NCI-H1930 (cell line): ENCODE measurements around the gene DCPS.
"Not testable (repeated sequence)": the region's sequence is repeated elsewhere in the genome, so short reads cannot be mapped to it uniquely, and the experiment has no call there.

Source experiments
- DNase-seq, 2 experiments: peaks; one replicate each; lab custom pipeline; 2025; lab: John Stamatoyannopoulos, UW

The DCPS gene

DNA sequence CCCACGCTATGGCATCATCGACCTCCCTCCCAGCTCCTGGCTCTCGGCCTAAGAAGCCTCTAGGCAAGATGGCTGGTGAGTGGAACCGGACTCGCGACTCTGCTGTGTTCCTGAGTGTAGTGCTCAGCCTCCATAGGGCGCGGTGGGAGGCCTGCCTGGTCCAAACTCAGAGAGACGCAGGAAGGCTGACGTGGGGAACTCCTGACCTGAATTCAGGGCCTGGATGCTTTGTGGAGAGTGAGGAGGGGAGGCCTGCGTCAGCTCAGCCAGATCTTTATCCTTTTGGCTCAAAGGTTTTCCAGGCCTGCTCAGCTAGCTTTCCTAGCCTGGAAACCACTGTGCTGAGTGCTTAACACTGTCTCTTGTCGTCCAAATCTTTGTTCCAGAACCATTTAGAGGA, 13.0 kb upstream of the DCPS start:
- no peak for DNase-seq

DNA sequence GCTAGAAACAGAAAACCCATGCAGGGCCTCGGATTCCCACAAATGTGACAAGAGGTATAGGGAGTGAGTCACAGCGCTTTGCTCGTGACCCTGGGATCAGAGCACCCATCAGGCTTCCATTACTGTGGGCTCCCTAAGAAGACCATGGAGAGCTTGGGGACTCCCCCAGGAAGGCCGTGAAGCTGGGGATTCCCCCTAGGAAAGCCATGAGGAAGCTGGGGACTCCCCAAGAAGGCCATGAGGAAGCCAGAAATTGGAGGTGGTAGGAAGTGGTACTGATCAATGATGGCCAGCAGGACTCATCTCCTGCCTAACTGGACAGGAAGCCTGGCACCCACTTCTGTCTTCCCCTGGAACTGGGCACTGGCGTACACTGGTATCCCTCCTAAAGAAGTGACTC, 10.1 kb upstream of the DCPS start:
- DNase-seq: no peak

DNA sequence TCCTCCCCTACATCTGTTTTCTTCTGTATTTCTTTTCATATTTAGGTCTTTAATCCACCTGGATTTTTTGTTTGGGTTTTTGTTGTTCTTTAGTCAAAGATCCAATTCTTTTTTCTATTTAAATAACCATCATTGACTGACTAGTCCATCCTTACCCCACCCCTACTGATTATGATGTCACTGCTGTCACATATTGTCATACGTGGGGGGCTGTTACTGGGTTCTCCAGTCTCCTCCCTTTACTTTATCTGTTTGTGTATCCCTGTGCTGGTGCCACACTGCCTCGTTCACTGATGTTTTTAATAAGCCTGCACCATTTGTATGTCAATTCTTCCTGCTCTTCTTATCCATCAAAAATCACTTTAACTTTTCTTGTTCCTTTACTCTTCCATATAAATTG, 6.9 kb upstream of the DCPS start:
- DNase-seq: no peak

DNA sequence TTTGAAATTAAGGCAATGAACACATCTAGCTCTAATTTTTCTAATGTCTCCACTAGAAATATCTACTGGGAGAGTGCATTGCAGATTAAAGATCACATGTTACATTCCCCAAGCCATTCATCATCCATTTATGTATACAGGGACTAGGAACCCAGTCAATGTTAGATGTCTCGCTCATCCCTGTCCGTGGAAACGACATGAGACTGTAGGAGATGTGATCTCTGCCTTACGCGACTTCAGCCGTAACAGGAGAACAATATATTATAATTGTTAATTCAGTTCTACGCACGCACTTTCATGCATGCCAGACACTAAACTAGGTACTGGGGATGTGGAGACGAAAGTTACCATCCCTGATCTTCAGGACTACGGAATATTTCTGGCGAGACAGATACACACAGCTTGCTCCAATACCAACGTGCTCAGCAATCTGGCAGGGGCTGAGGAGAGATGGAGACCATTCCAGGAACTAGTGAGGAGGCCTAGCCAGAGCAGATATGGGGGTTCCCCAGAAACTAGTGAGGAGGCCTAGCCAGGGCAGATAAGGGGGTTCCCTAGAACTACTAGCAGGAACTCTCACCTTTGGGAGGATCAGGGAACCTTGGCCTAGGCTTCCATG, 706 bp downstream of the DCPS start:
- no peak for DNase-seq

DNA sequence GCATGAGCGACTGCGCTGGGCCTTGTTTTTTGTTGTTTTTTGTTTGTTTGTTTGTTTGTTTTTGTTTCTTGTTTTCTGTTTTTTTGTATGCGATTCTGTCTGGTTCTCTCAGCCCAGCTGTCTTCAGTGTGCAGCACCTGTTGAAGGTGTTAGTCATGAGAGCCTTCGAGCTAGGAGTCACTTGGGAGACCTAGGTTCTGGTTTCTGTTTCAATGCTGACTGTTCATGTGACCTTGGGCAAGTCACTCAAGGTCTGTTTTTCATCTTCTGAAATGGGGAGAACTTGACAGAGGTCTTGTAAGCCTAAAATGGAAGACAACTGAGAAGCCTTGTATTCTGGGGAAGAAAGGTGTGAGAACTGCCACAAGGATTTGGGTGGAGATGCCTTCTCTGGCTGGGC, 1.8 kb downstream of the DCPS start:
- no peak for DNase-seq

DNA sequence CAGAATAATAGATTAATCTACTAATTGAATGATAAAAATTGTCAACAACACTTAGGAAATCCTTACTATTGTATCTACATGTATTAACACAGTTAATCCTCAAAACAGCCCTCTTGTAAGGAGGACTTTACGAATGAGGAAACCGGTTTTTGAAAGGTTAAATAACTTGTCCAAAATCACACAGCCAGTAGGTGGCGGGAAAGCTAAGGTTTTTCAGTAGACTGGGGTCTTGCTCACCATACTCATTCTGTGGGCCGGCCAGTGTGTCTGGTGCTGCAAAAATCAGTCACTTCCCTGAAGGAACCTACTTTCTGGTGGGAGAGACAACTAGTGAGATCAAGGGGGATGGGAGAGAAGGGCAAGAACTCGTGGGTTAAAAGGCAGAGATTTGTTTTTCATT, 3.8 kb downstream of the DCPS start:
- no peak for DNase-seq

DNA sequence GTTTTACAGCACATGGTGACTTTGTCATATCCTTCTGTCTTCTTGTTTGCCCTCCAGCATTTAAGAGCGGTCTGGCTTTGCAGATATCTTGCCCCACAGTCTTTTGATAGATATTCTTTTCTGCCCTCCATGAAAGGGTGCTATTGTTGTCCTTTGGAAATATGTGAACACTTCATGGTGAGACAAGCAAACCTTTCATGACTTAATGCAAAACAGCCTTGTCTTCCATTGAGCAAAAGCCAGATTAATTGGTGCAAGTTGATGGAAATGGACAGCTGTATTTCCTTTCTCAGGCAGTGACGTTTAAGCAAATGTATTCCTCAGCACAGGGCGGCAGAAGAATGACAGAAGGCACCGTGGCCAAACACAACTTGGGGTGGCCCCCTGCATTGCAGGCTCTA, 4.4 kb downstream of the DCPS start:
- no peak for DNase-seq

DNA sequence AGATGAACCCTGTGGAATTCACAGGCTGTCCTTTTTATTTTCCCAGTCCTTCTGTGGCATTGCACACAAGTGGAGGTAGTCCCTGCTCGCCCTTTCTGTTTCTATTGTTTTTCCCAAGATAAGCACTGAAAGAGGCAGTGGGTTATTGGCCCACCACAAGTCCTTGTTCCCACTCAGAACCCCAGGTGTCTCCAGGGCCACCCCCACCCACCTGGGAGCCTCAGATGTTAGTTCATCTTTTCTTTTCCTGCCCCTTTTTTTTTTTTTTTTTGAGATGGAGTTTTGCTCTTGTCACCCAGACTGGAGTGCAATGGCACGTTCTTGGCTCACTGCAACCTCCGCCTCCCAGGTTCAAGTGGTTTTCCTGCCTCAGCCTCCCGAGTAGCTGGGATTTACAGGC, 4.9 kb downstream of the DCPS start:
- not testable (repeated sequence) for DNase-seq

DNA sequence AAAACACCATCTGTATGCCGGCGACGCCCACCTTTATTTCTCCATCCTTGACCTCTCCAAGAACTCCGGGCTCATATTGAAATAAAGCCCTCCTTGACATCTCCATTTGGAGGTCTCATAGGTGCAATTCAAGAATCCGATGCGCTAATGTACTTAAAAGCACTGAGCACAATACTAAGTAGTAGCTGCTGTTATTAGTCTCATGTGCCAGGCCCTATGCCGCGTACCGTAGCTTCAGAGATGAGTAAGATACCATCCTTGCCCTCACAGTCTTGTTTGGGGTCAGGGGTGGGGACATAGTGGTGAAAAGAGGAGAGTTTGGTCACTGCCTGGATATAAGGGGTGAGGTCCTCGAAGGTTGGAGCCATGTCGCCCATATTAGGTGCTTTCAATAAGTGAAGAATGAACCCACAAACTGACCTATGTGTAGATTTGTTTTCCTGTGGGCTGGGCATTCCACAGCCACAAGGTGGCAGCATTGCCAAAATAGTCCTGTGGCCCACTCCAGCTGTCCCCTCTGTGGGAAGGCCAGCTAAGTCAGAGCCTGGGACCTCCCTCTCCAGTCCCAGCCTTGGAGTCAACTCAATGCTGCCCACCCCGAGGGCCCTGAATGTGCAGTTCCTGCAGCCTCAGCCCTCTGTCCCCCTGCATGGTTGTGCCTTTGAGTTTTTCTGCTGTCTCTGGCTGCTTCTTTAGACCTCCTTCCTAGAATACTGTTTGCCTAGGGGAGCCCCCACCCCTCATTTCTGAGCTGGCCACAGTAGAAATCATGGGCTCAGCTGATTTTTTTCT, 6.5 kb downstream of the DCPS start:
- peak; percentile 31 to 38 for DNase-seq

DNA sequence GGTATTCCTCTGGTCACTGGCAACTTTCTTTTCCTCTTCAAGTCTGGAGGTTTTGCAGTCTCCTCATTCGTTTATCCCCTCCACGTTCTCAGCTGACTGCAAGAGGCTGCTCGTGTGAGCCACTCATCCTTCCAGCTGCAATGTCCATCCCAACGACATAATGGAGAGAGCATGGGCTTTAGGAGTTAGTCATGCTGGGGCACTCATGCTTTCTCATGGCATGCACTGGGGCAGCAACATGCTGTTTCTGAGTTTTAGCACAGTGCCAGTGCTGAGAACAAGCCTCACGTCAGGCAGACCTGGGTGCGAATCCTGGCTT, 7.1 kb downstream of the DCPS start:
- DNase-seq: no peak

DNA sequence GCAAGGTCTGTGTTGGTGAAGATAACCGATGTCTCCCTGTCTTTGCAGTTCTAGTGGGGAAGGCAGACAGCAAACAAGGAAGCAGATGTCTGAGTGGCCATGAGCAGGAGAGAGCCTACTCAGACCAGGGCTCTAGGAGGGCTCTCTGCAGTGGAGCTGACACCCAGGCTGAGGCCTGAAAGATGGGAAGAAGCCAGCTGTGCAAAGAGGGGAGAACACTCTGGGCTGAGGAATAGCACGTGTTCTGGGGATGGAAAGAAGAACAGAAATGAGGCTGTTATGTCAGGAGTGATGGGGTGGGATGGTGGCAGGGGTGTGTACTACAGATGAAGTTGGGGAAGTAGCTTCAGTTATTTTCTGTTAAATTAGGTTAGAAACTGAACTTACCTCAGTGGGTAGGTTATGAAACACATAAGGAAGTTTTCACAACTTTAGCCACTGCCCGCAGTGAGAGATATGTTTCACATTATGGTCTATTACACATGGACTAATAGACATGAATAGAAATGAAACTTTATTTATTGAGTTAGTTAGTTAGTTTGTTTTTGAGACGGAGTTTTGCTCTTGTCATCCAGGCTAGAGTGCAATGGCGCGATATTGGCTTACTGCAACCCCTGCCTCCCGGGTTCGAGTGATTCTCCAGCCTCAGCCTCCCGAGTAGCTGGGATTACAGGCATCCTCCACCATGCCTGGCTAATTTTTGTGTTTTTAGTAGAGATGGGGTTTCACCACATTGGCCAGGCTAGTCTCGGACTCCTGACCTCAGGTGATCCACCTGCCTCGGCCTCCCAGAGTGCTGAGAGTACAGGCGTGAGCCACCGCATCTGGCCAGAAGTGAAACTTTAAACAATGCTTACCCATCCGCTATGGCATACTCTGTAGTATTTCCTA, 7.8 kb downstream of the DCPS start:
- no peak for DNase-seq

DNA sequence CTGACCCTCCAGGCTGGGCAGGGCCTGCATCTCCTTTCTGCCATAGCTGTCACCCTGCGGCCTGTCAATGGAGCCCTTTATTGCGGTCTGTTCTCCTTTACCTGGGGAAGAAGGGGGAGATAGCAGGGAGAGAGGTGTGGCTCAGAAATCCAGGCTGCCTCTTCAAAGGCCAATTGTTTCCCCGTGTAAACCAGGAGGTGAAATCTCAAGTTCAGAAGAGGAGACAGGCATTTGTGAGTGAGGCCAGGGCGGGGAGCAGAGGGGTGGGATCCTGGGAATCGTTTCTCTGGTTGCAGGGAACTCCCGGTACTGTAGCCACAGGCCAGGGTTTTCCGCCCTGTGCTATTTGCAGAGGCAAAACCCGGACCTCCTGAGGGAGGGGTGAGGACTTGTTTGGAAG, 9.1 kb downstream of the DCPS start:
- no peak for DNase-seq

DNA sequence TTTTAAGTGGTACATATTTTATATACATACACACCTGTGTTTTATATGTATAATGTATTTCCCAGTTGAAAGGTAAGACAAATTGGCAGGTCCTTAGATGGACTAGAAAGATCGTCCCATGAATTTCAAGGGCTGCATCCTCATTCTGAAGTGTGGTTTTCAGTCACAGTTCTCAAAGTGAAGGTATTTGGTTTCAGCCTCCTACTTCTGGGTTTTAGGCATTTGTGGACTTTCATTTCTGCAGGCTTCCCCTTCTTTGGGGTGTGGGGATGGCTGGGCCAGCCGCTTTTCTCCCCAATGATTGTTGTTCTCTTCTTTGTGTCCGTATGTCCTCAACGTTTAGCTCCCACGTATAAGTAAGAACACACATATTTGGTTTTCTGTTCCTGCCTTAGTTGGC, 10.0 kb downstream of the DCPS start:
- no peak for DNase-seq

DNA sequence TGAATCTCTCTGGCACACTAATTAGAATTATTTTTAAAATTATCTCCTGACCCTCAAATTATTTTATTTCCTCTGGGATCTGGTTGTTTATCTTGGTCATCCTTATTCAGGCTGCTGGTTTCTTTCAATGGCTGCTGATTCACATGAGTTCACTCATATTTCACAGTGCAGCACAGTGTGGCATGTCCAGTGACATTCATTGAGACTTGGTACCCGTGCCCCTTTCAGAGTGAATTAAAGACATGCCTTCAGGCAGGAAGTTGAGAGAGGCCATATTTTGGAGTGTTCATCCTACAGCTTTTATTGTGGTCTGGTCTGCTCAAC, 13.5 kb downstream of the DCPS start:
- DNase-seq: no peak

DNA sequence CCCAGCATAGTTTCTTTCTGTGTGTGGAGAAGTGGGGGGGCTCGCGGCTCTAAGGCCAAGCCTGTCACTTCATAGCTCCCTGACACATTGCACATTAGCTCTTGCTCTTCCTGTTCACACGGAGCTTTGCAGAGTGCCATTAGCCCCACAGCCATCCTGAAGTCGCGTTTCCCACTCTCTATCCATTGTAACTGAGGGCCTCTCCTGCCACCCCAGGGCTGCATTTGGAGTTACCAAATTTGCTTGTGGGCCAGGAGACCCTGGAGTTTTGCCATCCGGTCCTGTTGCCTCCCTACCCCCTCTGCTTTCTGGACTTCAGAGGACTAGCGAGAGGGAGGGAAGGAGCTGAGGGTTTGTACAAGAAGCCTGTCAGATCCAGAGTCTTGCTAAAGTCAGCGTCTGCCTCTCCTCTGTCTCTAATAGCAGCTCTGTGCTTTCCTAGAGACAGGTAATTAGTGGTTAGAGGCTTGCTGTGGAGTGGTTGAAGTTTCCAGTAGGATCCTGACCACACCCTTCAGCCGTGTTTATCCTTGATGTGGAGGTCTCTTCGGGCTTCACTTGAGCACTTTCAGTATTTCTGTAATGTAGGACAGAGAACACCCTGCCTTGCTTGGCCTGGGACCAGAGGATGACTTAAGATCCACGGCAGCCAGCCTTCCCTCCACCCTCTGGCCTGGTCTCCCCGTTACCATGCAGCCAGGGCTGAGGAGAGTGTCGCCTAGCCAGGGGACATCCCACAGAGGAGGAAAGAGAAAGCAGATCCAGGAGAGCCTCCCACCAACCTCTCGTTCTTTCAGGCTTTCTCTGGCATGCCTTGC, 14.1 kb downstream of the DCPS start:
- no peak for DNase-seq

DNA sequence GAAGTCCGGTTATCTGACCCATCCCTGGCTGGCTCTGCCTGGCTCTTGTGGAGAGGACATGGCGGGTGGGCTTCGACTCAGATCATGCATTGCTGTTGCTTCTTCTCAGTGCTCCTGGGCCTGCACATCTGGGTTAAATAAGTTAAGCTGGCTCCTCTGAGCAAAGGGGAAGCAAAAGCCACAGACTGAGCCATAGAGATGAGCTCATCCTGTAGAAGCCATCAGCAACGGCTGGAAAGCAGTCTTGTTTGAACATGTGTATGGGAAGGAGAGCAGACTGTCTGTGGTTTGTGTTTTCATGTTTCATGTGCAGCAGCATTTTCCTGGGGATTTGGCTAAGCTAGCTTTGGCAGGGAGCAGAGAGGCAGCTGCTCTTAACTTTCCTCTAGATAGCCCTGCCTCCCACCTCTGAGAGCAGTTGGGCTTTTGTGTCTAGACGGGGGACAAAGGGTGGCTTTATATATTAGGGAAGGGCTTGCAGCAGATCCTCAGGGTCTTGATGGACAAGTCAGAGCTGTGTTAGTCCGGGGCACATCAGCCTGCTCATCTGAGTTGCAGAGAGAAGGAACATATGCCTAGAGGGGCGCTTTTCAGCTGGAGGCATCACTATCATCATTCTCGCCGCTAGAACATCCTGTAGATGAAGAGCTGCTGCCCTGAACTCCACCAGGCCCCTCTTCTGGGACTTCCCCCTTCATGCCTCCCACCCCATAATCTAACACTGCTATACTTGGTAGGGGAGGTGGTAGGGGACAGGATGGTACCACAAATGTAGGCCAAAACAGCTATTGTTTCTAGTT, 14.9 kb downstream of the DCPS start:
- no peak for DNase-seq

DNA sequence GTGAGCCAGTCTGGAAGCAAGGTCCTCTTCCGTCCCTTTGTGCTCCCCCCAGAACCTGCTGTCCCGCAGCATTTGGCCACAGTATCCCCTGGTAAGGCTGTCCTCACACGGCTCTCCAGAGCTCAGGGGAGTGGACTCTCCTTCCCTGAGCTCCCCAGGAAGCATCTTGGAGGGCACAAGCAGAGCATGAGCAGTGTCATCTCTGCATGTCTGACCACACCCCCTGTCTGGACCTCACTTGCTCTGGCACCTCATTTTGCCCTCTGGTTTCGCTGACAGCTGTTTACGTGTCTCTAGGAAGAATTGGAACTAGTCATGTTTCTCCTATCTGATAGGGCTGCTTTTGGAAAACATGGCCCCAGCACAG, 15.5 kb downstream of the DCPS start:
- DNase-seq: no peak

DNA sequence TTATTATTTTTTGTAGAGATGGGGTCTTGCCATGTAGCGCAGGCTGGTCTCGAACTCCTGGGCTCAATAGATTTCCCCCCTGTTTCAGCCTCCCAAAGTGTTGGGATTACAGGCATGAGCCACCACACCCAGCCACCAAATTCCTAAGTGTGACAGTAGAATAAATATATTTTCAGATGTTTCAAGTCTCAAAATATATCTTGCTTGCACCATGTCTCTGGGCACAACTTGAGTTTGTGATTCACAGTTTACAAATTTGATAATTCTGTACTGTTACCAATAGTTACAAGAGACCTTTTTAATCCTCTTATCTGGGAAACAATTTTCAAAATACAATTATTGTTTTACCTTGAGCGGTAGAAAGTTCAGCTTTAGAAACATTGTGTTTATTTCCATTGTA, 19.1 kb downstream of the DCPS start:
- DNase-seq: no peak

DNA sequence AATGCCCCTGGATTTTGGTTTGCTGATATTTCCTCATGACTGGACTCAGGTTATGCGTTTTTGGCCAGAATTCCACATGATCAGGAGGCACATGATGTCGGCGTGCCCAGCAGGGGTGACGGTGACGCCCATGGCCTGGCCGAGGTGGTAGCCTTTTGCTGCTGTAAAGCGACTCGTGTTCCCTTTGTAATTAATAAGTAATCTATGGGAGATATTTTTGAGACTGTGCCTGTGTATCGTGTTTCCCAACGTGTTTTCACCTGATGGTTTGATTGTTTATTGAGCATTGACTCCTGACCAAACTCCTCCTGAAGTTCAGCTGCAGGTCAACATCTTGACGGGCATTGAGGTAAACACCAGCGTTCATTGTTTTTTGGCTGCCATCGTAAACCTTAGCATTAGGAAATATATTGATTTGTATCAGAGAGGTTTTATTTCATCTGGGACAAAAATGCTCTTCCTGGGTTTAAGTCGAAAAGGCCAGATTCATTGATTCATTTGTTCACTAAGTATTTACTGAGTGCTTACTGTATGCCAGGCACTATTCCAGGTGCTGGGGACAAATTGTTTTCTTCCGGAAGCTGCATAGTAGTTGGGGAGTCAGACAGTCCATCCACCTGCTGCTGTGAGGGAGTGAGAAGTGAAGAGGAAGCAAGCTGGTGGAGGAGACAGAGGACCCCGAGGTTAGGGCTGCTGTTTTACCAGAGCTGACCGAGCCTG, 23.6 kb downstream of the DCPS start:
- DNase-seq: no peak

DNA sequence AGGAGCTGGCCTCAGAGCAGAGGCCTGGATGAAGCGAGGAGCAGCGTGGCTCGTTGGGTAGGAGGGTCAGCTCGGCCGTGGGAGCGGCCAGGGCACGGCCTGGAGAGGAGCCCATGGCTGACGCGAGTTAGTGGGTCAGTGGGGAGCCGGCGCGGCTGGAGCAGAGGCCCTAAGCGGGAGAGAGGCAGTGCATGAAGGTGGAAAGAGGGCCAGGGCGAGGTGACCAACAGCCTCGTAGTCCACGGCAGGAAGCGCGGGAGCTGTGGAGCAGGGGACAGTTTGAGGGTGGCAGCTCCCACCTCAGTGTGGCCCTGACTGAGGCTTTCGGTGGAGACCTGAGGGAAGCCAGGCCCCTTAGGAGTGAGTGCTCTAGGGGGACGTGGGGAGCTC, 24.1 kb downstream of the DCPS start:
- DNase-seq: no peak

DNA sequence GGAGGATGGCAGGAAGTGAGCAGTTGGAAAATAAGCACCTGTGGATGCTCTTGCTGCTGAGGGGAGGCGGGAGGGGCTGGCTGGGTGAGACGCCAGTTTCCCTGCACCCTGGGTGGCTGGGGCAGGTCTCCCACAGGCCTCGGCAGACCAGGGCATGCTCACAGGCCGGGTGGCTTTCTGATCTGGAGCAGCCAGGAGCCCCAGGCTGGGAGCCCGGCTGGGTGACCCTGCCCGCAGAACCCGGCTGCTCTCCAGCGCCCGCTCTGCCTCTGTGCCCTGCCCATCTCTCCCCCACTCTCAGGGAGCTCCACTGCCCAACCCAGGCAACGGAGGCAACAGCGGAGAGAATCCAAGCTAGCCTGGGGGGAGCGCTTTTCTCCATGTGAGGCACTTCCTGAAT, 24.6 kb downstream of the DCPS start:
- no peak for DNase-seq
